Neural progenitor cell (in vitro differentiated cells): Measurements from ENCODE around the gene ABHD11.

Experiments
- CTCF ChIP-seq: fragments of 200-600 bp; sonication (generic); IDR thresholded peaks from 2 replicates; pipeline ENCODE4 v1.5.1; 2017; ENCODE audit warnings: antibody characterized with exemption, mild to moderate bottlenecking
- EZH2 ChIP-seq: fragments of 200-600 bp; sonication (generic); IDR thresholded peaks from 2 replicates; pipeline ENCODE4 v1.6.1; 2017; ENCODE audit warnings: antibody characterized with exemption, mild to moderate bottlenecking, moderate library complexity

DNA sequence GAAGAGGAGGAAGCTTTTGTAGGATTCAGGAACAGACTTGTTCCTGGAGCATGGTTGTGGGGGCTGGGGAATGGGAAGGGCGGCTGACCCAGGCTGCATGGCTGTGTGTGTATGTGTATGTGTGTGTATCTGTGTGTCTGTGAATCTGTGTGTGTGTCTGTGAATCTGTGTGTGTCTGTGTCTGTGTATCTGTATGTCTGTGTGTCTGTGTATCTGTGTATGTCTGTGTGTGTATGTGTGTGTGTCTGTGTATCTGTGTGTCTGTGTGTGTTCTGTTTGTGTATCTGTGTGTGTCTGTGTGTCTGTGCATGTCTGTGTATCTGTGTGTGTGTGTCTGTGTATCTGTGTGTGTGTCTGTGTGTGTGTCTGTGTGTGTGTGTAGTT, 12.5 kb downstream of the ABHD11 start:
- TF ChIP-seq CTCF (no peak), EZH2 (no peak)
